ENCODE measurements around the gene HDAC4. TPM values are rescaled to one million over a fixed set of nuclear protein-coding genes. Genes with fewer than 3 reads are reported as not detected.

HDAC4 gene
- total and polyA plus RNA-seq, 2 experiments from 2014 or later, result 8.1 to 41.8 TPM

DNA sequence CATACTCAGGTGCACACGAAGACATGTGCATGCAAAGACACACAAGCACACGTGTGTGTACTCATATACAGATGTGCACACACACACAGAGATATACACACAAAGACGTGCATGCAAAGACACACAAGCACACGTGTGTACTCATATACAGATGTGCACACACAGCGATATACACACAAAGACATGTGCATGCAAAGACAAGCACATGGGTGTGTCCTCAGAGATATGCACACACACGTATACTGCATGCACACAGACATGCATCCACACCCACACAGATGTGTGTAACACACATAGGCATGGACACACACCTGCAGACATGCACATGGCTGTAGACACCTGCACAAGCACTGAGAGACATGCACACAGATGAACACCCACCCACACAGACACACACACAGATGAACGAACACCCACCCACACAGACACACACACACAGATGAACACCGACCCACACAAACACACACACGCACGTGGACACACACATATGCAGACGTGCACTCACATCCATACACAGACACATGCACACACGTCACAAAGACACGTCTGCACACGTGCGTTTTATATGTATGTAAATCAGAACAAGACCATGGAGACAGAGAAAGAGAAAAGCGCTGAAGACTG is 321.0 kb downstream of the HDAC4 start (continued):
- TF ChIP-seq, protein P1, sequence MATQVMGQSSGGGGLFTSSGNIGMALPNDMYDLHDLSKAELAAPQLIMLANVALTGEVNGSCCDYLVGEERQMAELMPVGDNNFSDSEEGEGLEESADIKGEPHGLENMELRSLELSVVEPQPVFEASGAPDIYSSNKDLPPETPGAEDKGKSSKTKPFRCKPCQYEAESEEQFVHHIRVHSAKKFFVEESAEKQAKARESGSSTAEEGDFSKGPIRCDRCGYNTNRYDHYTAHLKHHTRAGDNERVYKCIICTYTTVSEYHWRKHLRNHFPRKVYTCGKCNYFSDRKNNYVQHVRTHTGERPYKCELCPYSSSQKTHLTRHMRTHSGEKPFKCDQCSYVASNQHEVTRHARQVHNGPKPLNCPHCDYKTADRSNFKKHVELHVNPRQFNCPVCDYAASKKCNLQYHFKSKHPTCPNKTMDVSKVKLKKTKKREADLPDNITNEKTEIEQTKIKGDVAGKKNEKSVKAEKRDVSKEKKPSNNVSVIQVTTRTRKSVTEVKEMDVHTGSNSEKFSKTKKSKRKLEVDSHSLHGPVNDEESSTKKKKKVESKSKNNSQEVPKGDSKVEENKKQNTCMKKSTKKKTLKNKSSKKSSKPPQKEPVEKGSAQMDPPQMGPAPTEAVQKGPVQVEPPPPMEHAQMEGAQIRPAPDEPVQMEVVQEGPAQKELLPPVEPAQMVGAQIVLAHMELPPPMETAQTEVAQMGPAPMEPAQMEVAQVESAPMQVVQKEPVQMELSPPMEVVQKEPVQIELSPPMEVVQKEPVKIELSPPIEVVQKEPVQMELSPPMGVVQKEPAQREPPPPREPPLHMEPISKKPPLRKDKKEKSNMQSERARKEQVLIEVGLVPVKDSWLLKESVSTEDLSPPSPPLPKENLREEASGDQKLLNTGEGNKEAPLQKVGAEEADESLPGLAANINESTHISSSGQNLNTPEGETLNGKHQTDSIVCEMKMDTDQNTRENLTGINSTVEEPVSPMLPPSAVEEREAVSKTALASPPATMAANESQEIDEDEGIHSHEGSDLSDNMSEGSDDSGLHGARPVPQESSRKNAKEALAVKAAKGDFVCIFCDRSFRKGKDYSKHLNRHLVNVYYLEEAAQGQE (IDR thresholded peaks at IDR 0.05; ENCODE audit: unreplicated experiment), result no peak
- TF ChIP-seq ZNF114 (CRISPR knock-in tag; IDR thresholded peaks at IDR 0.05) (no peak), ZNF331 (CRISPR knock-in tag; IDR thresholded peaks at IDR 0.05; ENCODE audit: low read depth) (no peak)
- TF ChIP-seq, protein P2, sequence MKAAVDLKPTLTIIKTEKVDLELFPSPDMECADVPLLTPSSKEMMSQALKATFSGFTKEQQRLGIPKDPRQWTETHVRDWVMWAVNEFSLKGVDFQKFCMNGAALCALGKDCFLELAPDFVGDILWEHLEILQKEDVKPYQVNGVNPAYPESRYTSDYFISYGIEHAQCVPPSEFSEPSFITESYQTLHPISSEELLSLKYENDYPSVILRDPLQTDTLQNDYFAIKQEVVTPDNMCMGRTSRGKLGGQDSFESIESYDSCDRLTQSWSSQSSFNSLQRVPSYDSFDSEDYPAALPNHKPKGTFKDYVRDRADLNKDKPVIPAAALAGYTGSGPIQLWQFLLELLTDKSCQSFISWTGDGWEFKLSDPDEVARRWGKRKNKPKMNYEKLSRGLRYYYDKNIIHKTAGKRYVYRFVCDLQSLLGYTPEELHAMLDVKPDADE (IDR thresholded peaks at IDR 0.05), result no peak
- TF ChIP-seq, protein P3, sequence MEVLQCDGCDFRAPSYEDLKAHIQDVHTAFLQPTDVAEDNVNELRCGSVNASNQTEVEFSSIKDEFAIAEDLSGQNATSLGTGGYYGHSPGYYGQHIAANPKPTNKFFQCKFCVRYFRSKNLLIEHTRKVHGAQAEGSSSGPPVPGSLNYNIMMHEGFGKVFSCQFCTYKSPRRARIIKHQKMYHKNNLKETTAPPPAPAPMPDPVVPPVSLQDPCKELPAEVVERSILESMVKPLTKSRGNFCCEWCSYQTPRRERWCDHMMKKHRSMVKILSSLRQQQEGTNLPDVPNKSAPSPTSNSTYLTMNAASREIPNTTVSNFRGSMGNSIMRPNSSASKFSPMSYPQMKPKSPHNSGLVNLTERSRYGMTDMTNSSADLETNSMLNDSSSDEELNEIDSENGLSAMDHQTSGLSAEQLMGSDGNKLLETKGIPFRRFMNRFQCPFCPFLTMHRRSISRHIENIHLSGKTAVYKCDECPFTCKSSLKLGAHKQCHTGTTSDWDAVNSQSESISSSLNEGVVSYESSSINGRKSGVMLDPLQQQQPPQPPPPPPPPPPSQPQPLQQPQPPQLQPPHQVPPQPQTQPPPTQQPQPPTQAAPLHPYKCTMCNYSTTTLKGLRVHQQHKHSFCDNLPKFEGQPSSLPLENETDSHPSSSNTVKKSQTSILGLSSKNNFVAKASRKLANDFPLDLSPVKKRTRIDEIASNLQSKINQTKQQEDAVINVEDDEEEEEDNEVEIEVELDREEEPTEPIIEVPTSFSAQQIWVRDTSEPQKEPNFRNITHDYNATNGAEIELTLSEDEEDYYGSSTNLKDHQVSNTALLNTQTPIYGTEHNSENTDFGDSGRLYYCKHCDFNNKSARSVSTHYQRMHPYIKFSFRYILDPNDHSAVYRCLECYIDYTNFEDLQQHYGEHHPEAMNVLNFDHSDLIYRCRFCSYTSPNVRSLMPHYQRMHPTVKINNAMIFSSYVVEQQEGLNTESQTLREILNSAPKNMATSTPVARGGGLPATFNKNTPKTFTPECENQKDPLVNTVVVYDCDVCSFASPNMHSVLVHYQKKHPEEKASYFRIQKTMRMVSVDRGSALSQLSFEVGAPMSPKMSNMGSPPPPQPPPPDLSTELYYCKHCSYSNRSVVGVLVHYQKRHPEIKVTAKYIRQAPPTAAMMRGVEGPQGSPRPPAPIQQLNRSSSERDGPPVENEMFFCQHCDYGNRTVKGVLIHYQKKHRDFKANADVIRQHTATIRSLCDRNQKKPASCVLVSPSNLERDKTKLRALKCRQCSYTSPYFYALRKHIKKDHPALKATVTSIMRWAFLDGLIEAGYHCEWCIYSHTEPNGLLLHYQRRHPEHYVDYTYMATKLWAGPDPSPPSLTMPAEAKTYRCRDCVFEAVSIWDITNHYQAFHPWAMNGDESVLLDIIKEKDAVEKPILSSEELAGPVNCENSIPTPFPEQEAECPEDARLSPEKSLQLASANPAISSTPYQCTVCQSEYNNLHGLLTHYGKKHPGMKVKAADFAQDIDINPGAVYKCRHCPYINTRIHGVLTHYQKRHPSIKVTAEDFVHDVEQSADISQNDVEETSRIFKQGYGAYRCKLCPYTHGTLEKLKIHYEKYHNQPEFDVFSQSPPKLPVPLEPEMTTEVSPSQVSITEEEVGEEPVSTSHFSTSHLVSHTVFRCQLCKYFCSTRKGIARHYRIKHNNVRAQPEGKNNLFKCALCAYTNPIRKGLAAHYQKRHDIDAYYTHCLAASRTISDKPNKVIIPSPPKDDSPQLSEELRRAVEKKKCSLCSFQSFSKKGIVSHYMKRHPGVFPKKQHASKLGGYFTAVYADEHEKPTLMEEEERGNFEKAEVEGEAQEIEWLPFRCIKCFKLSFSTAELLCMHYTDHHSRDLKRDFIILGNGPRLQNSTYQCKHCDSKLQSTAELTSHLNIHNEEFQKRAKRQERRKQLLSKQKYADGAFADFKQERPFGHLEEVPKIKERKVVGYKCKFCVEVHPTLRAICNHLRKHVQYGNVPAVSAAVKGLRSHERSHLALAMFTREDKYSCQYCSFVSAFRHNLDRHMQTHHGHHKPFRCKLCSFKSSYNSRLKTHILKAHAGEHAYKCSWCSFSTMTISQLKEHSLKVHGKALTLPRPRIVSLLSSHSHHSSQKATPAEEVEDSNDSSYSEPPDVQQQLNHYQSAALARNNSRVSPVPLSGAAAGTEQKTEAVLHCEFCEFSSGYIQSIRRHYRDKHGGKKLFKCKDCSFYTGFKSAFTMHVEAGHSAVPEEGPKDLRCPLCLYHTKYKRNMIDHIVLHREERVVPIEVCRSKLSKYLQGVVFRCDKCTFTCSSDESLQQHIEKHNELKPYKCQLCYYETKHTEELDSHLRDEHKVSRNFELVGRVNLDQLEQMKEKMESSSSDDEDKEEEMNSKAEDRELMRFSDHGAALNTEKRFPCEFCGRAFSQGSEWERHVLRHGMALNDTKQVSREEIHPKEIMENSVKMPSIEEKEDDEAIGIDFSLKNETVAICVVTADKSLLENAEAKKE (CRISPR knock-in tag; IDR thresholded peaks at IDR 0.05), result no peak

All from GM23338 (cell line).